ENCODE data around the gene UVSSA.
A peak's percentile ranks its signal among the peaks of the same experiment; 100 is the strongest.
"Not testable (repeated sequence)": the region's sequence is repeated elsewhere in the genome, so short reads cannot be mapped to it uniquely, and the experiment has no call there.

Gene UVSSA

GRCh38 chr4:1333851-1334578, 13.0 kb upstream of the UVSSA start:
- not testable (repeated sequence) for H3K27me3 Mint-ChIP-seq; H3K9me3 Mint-ChIP-seq (ENCODE audit: low read depth); H3K4me3 Mint-ChIP-seq; H3K27ac Mint-ChIP-seq
- H3K4me1 Mint-ChIP-seq (ENCODE audit: low read depth), result peaks cover 46% of the 10 kb centered on the region
- H3K36me3 Mint-ChIP-seq, result peaks cover 13% of the 10 kb centered on the region

- Mint-ChIP-seq H3K27me3 (no peaks in the 10 kb centered on the region), H3K9me3 (ENCODE audit: low read depth) (no peaks in the 10 kb centered on the region), H3K27ac (no peak overlapping the region), H3K4me1 (ENCODE audit: low read depth) (peaks cover 41% of the 10 kb centered on the region), H3K36me3 (peaks cover 13% of the 10 kb centered on the region), H3K4me3 (no peak overlapping the region)
Observed at GRCh38 chr4:1334579-1334895, 12.5 kb upstream of the UVSSA start.

GRCh38 chr4:1335193-1335883, 11.7 kb upstream of the UVSSA start:
- H3K4me1 Mint-ChIP-seq (ENCODE audit: low read depth), result peaks cover 36% of the 10 kb centered on the region
- H3K36me3 Mint-ChIP-seq, result peaks cover 13% of the 10 kb centered on the region
- peak overlapping the region; percentile 64 for H3K27ac Mint-ChIP-seq
- H3K27me3 Mint-ChIP-seq; H3K4me3 Mint-ChIP-seq; H3K9me3 Mint-ChIP-seq (ENCODE audit: low read depth): not testable (repeated sequence)

GRCh38 chr4:1336088-1336491, 10.9 kb upstream of the UVSSA start:
- H3K36me3 Mint-ChIP-seq, result peaks cover 13% of the 10 kb centered on the region
- H3K4me3 Mint-ChIP-seq, result no peak overlapping the region
- H3K4me1 Mint-ChIP-seq (ENCODE audit: low read depth), result peaks cover 30% of the 10 kb centered on the region
- H3K27ac Mint-ChIP-seq, result peak overlapping the region; percentile 10
- no peaks in the 10 kb centered on the region for H3K9me3 Mint-ChIP-seq (ENCODE audit: low read depth)
- no peaks in the 10 kb centered on the region for H3K27me3 Mint-ChIP-seq

GRCh38 chr4:1337376-1337831, 9.6 kb upstream of the UVSSA start:
- H3K36me3 Mint-ChIP-seq, result peaks cover 13% of the 10 kb centered on the region
- no peaks in the 10 kb centered on the region for H3K9me3 Mint-ChIP-seq (ENCODE audit: low read depth)
- H3K27ac Mint-ChIP-seq, result peak overlapping the region; percentile 87
- H3K4me1 Mint-ChIP-seq (ENCODE audit: low read depth), result peaks cover 28% of the 10 kb centered on the region
- H3K4me3 Mint-ChIP-seq, result no peak overlapping the region
- no peaks in the 10 kb centered on the region for H3K27me3 Mint-ChIP-seq

- Mint-ChIP-seq H3K9me3 (ENCODE audit: low read depth) (no peaks in the 10 kb centered on the region), H3K27ac (peak overlapping the region; percentile 87), H3K27me3 (no peaks in the 10 kb centered on the region), H3K4me1 (ENCODE audit: low read depth) (peaks cover 31% of the 10 kb centered on the region), H3K4me3 (no peak overlapping the region), H3K36me3 (peaks cover 13% of the 10 kb centered on the region)
Observed at GRCh38 chr4:1337951-1338751, 8.9 kb upstream of the UVSSA start.

- Mint-ChIP-seq H3K4me3 (no peak overlapping the region), H3K27me3 (no peaks in the 10 kb centered on the region), H3K36me3 (peaks cover 13% of the 10 kb centered on the region), H3K4me1 (ENCODE audit: low read depth) (peaks cover 32% of the 10 kb centered on the region), H3K27ac (peak overlapping the region; percentile 58), H3K9me3 (ENCODE audit: low read depth) (no peaks in the 10 kb centered on the region)
Observed at GRCh38 chr4:1338752-1339414, 8.1 kb upstream of the UVSSA start.

GRCh38 chr4:1339489-1339888, 7.5 kb upstream of the UVSSA start:
- H3K4me3 Mint-ChIP-seq, result no peak overlapping the region
- H3K4me1 Mint-ChIP-seq (ENCODE audit: low read depth), result peaks cover 33% of the 10 kb centered on the region
- H3K36me3 Mint-ChIP-seq, result peaks cover 13% of the 10 kb centered on the region
- H3K27me3 Mint-ChIP-seq, result no peaks in the 10 kb centered on the region
- no peak overlapping the region for H3K27ac Mint-ChIP-seq
- H3K9me3 Mint-ChIP-seq (ENCODE audit: low read depth), result no peaks in the 10 kb centered on the region

GRCh38 chr4:1340181-1340747, 6.7 kb upstream of the UVSSA start:
- H3K27ac Mint-ChIP-seq, result no peak overlapping the region
- H3K4me3 Mint-ChIP-seq, result no peak overlapping the region
- H3K9me3 Mint-ChIP-seq (ENCODE audit: low read depth), result no peaks in the 10 kb centered on the region
- peaks cover 10% of the 10 kb centered on the region for H3K36me3 Mint-ChIP-seq
- H3K4me1 Mint-ChIP-seq (ENCODE audit: low read depth), result peaks cover 36% of the 10 kb centered on the region
- no peaks in the 10 kb centered on the region for H3K27me3 Mint-ChIP-seq

GRCh38 chr4:1340861-1341260, 6.1 kb upstream of the UVSSA start:
- Mint-ChIP-seq H3K27ac (no peak overlapping the region), H3K9me3 (ENCODE audit: low read depth) (no peaks in the 10 kb centered on the region), H3K4me1 (ENCODE audit: low read depth) (peaks cover 40% of the 10 kb centered on the region), H3K4me3 (no peak overlapping the region), H3K27me3 (no peaks in the 10 kb centered on the region), H3K36me3 (peaks cover 10% of the 10 kb centered on the region)

- H3K27me3 Mint-ChIP-seq, result no peaks in the 10 kb centered on the region
- H3K9me3 Mint-ChIP-seq (ENCODE audit: low read depth), result no peaks in the 10 kb centered on the region
- H3K4me3 Mint-ChIP-seq, result no peak overlapping the region
- peaks cover 33% of the 10 kb centered on the region for H3K4me1 Mint-ChIP-seq (ENCODE audit: low read depth)
- H3K27ac Mint-ChIP-seq, result no peak overlapping the region
- peaks cover 5% of the 10 kb centered on the region for H3K36me3 Mint-ChIP-seq
Observed at GRCh38 chr4:1342003-1342402, 5.0 kb upstream of the UVSSA start.

- no peaks in the 10 kb centered on the region for H3K27me3 Mint-ChIP-seq
- no peak overlapping the region for H3K27ac Mint-ChIP-seq
- H3K4me1 Mint-ChIP-seq (ENCODE audit: low read depth), result peaks cover 36% of the 10 kb centered on the region
- peak overlapping the region; percentile 97 for H3K4me3 Mint-ChIP-seq
- H3K9me3 Mint-ChIP-seq (ENCODE audit: low read depth), result no peaks in the 10 kb centered on the region
- no peaks in the 10 kb centered on the region for H3K36me3 Mint-ChIP-seq
Observed at GRCh38 chr4:1344696-1345095, 2.3 kb upstream of the UVSSA start.

- Mint-ChIP-seq H3K4me1 (ENCODE audit: low read depth) (peaks cover 36% of the 10 kb centered on the region), H3K4me3 (peak overlapping the region; percentile 97), H3K27me3 (no peaks in the 10 kb centered on the region), H3K36me3 (no peaks in the 10 kb centered on the region), H3K9me3 (ENCODE audit: low read depth) (no peaks in the 10 kb centered on the region), H3K27ac (peak overlapping the region; percentile 89)
Observed at GRCh38 chr4:1345903-1346780, 866 bp upstream of the UVSSA start.

- Mint-ChIP-seq H3K4me1 (ENCODE audit: low read depth) (peaks cover 37% of the 10 kb centered on the region), H3K36me3 (no peaks in the 10 kb centered on the region), H3K27ac (peak overlapping the region; percentile 91), H3K4me3 (peak overlapping the region; percentile 90), H3K27me3 (no peaks in the 10 kb centered on the region), H3K9me3 (ENCODE audit: low read depth) (no peaks in the 10 kb centered on the region)
Observed at GRCh38 chr4:1347410-1347864, 429 bp downstream of the UVSSA start.
